SK-N-DZ (cell line): ENCODE data around the gene NR2F2.
A peak's percentile ranks its signal among the peaks of the same experiment; 100 is the strongest.

Source experiments
- DNase-seq: peaks from one replicate; pipeline ENCODE4 v3.0.0-alpha.2; 2015; ENCODE audit warnings: low spot score

The NR2F2 gene

GRCh38 chr15:96331144-96331944 lies 844 bp downstream of the NR2F2 start:
- DNase-seq: peak; percentile 45

GRCh38 chr15:96331945-96332636 lies 1.6 kb downstream of the NR2F2 start:
- peak; percentile 64 for DNase-seq

- no peak for DNase-seq
Observed at GRCh38 chr15:96332637-96333121, 2.2 kb downstream of the NR2F2 start.

- DNase-seq: peak; percentile 39
Observed at GRCh38 chr15:96333131-96334016, 2.9 kb downstream of the NR2F2 start.

GRCh38 chr15:96334017-96334704 lies 3.7 kb downstream of the NR2F2 start:
- no peak for DNase-seq

- DNase-seq: no peak
Observed at GRCh38 chr15:96334705-96335410, 4.4 kb downstream of the NR2F2 start.

GRCh38 chr15:96335411-96336024 lies 5.0 kb downstream of the NR2F2 start:
- DNase-seq: no peak

GRCh38 chr15:96336108-96336595 lies 5.7 kb downstream of the NR2F2 start:
- DNase-seq: no peak

- DNase-seq: no peak
Observed at GRCh38 chr15:96336596-96337364, 6.3 kb downstream of the NR2F2 start.

- DNase-seq: no peak
Observed at GRCh38 chr15:96337365-96338023, 7.0 kb downstream of the NR2F2 start.

GRCh38 chr15:96338074-96338765 lies 7.7 kb downstream of the NR2F2 start:
- no peak for DNase-seq

GRCh38 chr15:96338766-96339618 lies 8.5 kb downstream of the NR2F2 start:
- DNase-seq: no peak

- no peak for DNase-seq
Observed at GRCh38 chr15:96339619-96340347, 9.3 kb downstream of the NR2F2 start.

- no peak for DNase-seq
Observed at GRCh38 chr15:96340348-96340597, 9.8 kb downstream of the NR2F2 start.

GRCh38 chr15:96340598-96341512 lies 10.4 kb downstream of the NR2F2 start:
- DNase-seq: peak; percentile 41
